Activated CD8-positive, alpha-beta T cell treated with anti-CD3 and anti-CD28 coated beads for 36 hours (primary cell): Measurements from ENCODE around the gene KRT14. TPM values are rescaled to one million over a fixed set of nuclear protein-coding genes. Genes with fewer than 3 reads are reported as not detected.

Experiments used
- ATAC-seq: fragments of 200-7000 bp; cut with Tn5 transposase; one replicate; pipeline ENCODE4 v1.10.0; 2021; ENCODE audit warnings: mild to moderate bottlenecking, moderate library complexity
- CTCF ChIA-PET: fragments of 350-600 bp; sonication (Branson Sonifier 250); formaldehyde crosslinking; loops from one replicate; lab custom pipeline; 2021; ENCODE audit warnings: antibody characterized with exemption; lab: Charles Lee
- POLR2A ChIA-PET: fragments of 350-600 bp; sonication (Branson Sonifier 250); formaldehyde crosslinking; loops from one replicate; lab custom pipeline; 2021; ENCODE audit warnings: antibody characterized with exemption; lab: Charles Lee
- DNase-seq: peaks from one replicate; pipeline ENCODE4 v3.0.0-alpha.2; 2020
- H3K27ac Mint-ChIP-seq: one replicate; pipeline ENCODE4 v1.8.0; 2021; ENCODE audit warnings: mild to moderate bottlenecking, mixed read lengths
- H3K27me3 Mint-ChIP-seq: one replicate; pipeline ENCODE4 v1.8.0; 2021; ENCODE audit warnings: mixed read lengths
- H3K36me3 Mint-ChIP-seq: one replicate; pipeline ENCODE4 v1.8.0; 2021; ENCODE audit warnings: low read depth, mixed read lengths
- H3K4me1 Mint-ChIP-seq: one replicate; pipeline ENCODE4 v1.8.0; 2021; ENCODE audit warnings: low read depth, mixed read lengths
- H3K4me3 Mint-ChIP-seq: one replicate; pipeline ENCODE4 v1.8.0; 2021; ENCODE audit warnings: mild to moderate bottlenecking, moderate library complexity, mixed read lengths
- H3K9me3 Mint-ChIP-seq: one replicate; pipeline ENCODE4 v1.8.0; 2021; ENCODE audit warnings: mixed read lengths
- intact Hi-C: fragments of 100-400 bp; cut with micrococcal nuclease; formaldehyde crosslinking; loops from one replicate; pipeline ENCODE4 v1.10.0; 2022
- total RNA-seq, 2 experiments: library from RNA; stranded (reverse); gene quantifications; one replicate each; pipeline ENCODE4 v1.2.3, GENCODE V29; 2021
- TF ChIP-seq, protein P1 (sequence below): fragments of 200-600 bp; IDR thresholded peaks from one replicate; pipeline ENCODE4 v1.8.0; 2022; ENCODE audit warnings: antibody characterized with exemption, mild to moderate bottlenecking

Gene KRT14
- total RNA-seq, 2 experiments from 2014 or later: not detected

DNA sequence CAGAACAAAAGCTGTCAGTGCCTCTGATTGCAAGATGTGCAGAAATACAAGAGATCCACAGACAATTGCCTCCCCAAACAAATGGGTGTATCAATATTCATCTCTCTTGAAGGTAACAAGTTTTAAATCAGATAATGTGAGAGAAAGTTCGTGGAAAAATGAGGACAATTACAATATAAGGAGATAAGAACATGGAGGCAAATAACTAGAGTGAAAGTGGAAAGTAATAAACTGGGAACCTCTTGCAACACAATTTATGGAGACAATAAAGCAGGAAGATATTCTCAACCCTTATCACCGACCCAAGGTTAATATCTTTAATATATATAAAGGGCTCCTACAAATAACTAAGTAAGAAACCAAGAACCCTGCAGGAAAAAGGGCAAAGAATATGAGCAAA is 44.3 kb downstream of the KRT14 start:
- Mint-ChIP-seq H3K27ac (no peak overlapping the region), H3K27me3 (peaks cover 3% of the 10 kb centered on the region), H3K4me1 (peaks cover under 1% of the 10 kb centered on the region), H3K9me3 (peaks cover 9% of the 10 kb centered on the region), H3K4me3 (no peak overlapping the region), H3K36me3 (no peaks in the 10 kb centered on the region)
- DNase-seq (no peak), ATAC-seq (no peak)
- TF ChIP-seq, protein P1, sequence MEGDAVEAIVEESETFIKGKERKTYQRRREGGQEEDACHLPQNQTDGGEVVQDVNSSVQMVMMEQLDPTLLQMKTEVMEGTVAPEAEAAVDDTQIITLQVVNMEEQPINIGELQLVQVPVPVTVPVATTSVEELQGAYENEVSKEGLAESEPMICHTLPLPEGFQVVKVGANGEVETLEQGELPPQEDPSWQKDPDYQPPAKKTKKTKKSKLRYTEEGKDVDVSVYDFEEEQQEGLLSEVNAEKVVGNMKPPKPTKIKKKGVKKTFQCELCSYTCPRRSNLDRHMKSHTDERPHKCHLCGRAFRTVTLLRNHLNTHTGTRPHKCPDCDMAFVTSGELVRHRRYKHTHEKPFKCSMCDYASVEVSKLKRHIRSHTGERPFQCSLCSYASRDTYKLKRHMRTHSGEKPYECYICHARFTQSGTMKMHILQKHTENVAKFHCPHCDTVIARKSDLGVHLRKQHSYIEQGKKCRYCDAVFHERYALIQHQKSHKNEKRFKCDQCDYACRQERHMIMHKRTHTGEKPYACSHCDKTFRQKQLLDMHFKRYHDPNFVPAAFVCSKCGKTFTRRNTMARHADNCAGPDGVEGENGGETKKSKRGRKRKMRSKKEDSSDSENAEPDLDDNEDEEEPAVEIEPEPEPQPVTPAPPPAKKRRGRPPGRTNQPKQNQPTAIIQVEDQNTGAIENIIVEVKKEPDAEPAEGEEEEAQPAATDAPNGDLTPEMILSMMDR: no peak
- intact Hi-C loops: no loop called here
- ChIA-PET CTCF (interaction anchor here (1.0 to 3.5 kb wide), 3 partner anchors 17 to 121 kb away, joined by 3 to 14 read pairs (median 9); no protein-coding TSS in a partner anchor), POLR2A (interaction anchor here (0.5 to 1.4 kb wide), 2 partner anchors 9 to 185 kb away, joined by 3 to 4 read pairs; no protein-coding TSS in a partner anchor)

DNA sequence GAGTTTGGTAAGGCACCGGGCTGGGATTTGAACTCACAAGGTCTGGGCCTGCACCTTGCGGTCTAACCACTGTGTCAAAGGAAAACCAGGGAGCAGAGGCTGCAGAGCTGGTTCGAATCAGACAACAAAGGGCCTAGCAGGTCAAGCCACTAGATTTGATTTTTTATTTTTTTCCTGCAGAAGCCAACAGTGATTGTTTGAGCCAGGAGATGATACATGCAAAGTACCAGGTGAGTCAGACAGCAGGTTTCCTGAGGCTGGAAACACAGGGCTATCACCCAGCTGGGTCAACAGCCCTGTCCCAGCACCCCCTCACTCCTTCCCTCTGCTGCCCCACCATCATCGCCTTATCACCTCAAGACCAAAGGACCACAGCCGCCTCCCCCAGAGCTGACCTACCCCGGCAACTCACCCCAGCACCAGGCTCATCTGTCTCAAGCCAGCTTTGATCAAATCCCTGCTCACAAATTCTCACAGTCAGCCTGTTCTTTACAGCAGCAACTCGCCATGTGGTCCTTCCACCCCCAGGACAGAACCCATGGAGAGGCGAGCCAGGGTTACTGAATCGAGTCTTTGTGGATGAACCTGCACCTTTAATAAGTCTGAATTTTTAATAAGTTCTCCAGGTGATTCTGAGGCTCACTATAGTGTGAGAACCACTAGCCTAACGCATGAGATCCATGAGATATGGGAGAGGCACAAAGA is 45.6 kb downstream of the KRT14 start:
- no peak overlapping the region for H3K27ac Mint-ChIP-seq
- POLR2A ChIA-PET: interaction anchor here (1.8 kb wide), 1 partner anchor 11 kb away, joined by 4 read pairs; no protein-coding TSS in a partner anchor
- H3K9me3 Mint-ChIP-seq: no peaks in the 10 kb centered on the region
- TF ChIP-seq, protein P1: no peak
- H3K4me3 Mint-ChIP-seq: no peak overlapping the region
- no peaks in the 10 kb centered on the region for H3K36me3 Mint-ChIP-seq
- CTCF ChIA-PET: interaction anchor here (0.6 to 2.3 kb wide), 4 partner anchors 8 to 220 kb away, joined by 3 to 17 read pairs (median 6); no protein-coding TSS in a partner anchor
- no peak for DNase-seq
- ATAC-seq: no peak
- intact Hi-C loops: no loop called here
- peaks cover 7% of the 10 kb centered on the region for H3K27me3 Mint-ChIP-seq
- no peaks in the 10 kb centered on the region for H3K4me1 Mint-ChIP-seq

DNA sequence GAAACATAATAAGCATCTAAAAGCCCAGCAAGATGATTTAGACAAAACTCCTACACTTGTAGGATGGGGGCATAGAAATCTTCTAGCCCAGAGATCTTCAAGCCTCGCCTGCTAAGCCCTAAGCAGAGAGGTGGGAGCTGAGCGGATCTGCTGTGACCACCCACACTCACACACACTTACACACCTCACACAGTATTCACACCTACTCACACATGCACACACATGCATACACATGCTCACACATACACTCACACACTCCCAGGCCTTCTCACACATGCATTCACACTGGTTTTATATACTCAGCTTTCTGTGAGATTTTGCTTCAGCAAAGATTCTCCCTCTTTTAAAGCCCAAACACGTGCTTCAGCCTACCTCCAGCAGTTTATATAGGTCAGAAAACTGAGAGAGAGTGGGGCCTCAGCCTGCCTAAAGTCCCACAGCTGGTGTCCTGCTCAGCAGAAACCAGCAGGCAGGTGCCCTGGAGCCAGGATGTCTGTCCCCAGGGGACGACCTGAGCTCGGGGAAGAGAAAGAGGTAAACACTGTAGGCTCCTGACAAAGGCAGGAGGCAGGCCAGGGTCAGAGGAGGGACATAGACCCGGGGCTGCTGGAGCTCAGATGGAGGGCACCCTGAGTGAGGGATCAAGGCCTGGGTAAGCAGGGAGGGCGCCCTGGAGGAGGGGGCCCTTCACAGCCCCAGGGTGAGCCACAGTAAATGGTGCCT is 46.6 kb downstream of the KRT14 start:
- Mint-ChIP-seq H3K27ac (no peak overlapping the region), H3K36me3 (no peaks in the 10 kb centered on the region), H3K4me1 (no peaks in the 10 kb centered on the region), H3K9me3 (no peaks in the 10 kb centered on the region), H3K4me3 (no peak overlapping the region), H3K27me3 (peaks cover 8% of the 10 kb centered on the region)
- ATAC-seq (no peak), DNase-seq (no peak)
- TF ChIP-seq, protein P1: no peak
- POLR2A ChIA-PET: interaction anchor here (1.8 kb wide), 1 partner anchor 12 kb away, joined by 4 read pairs; no protein-coding TSS in a partner anchor
- CTCF ChIA-PET: interaction anchor here (1.7 kb wide), 1 partner anchor 9 kb away, joined by 17 read pairs; no protein-coding TSS in a partner anchor
- intact Hi-C loops: no loop called here

DNA sequence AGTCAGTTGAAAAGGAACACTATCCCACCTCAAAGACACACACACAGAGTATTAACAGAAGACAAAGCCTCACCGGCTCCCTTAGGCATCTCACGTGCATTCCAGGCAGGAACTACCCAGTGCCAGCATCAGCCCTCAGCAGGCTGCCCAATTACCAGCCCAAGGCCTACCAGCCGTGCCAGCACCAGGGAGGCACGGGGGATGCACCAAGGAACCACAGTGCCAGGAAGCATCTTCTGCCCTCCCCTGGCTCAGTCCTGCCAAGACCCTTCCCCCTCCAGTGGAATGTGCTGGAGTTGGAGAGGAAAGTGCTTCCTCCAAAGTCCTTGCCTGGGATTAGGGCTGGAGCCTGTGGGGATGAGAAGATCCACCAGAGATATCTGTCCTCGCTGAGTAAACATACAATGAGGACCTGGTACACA is 47.6 kb downstream of the KRT14 start:
- Mint-ChIP-seq H3K4me1 (no peaks in the 10 kb centered on the region), H3K27me3 (peaks cover 9% of the 10 kb centered on the region), H3K27ac (no peak overlapping the region), H3K9me3 (no peaks in the 10 kb centered on the region), H3K4me3 (no peak overlapping the region), H3K36me3 (no peaks in the 10 kb centered on the region)
- TF ChIP-seq, protein P1: no peak
- ATAC-seq (no peak), DNase-seq (no peak)
- CTCF ChIA-PET: no interaction called here
- intact Hi-C loops: no loop called here
- POLR2A ChIA-PET: no interaction called here
